CD4-positive, alpha-beta T cell treated with Interleukin-1 beta for 1 hour (primary cell): ENCODE data around the gene PUSL1.
A peak's percentile ranks its signal among the peaks of the same experiment; 100 is the strongest.

Experiments used
- DNase-seq, 2 donors: peaks; one replicate each; pipeline ENCODE4 v3.0.0-alpha.2; 2020 to 2022

Gene PUSL1

DNA sequence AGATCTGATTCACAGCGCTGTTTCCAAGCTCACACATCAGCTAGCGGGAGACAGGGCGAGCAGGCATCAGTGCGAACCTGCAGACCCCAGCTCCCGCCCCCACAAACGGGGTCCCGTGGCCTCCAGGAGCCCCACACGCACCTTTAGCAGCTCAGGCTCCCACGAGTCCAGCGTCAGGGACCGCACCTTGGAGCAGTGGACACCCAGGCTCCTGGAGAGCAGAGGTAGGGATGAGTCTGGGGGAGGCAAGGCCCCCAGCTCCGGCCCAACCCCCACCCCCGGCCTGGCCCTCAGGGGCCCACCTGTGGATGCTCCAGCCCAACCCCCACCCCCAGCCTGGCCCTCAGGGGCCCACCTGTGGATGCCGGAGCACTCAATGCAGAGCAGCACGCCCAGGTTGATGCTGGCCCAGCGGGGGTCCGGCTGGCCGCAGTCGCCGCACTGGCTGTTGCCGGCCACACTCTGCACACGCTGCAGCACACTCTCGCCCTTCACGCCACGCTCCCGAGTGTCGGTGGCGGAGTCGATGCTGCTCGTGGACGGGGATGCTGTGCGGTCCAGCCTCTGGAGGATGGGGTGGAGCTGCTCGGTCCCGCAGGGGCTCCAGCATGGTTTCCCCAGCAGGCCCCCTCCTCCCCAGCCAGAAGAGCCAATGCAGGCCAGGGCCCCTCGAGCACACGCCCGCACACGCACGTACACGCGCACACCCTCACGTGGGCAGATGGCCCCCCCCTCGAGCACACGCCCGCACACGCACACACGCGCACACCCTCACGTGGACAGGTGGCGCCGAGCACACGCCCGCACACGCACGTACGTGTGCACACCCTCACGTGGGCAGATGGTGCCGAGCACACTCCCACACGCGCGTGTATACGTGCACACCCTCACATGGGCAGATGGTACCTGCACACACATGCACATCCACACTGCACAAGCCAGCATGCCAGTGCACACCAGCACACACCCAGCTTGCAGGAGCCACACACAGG lies 12.0 kb upstream of the PUSL1 start:
- DNase-seq = no peak

DNA sequence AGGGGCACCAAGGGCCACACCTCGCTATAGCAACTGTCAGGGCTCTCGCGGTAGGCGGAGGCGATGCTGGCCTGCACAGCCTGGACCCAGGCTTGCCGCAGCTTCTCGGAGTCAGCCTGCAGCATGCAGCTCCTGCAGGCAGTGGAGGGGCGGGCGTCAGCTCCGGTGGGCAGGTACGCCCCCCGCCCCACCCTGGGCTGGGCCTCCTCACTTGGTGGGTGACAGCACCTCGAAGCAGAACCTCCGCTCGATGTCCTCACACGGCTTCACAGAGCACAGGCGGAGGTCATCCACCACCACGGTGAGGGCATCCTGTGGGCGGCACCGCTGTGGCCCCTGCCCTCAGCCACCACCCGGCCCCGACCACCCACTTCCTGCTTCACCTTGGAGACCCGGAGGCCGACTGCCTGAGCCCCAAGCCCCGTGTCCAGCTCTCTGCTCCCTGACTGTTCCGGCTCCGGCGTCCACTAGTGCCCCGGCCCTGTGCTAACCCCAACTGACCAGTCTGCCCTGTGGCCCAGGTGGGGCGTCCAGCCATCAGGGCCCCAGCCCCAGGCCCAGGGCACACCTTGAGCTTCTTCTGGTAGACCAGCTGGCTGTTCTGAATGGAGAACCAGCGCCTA lies 10.5 kb upstream of the PUSL1 start:
- no peak for DNase-seq

DNA sequence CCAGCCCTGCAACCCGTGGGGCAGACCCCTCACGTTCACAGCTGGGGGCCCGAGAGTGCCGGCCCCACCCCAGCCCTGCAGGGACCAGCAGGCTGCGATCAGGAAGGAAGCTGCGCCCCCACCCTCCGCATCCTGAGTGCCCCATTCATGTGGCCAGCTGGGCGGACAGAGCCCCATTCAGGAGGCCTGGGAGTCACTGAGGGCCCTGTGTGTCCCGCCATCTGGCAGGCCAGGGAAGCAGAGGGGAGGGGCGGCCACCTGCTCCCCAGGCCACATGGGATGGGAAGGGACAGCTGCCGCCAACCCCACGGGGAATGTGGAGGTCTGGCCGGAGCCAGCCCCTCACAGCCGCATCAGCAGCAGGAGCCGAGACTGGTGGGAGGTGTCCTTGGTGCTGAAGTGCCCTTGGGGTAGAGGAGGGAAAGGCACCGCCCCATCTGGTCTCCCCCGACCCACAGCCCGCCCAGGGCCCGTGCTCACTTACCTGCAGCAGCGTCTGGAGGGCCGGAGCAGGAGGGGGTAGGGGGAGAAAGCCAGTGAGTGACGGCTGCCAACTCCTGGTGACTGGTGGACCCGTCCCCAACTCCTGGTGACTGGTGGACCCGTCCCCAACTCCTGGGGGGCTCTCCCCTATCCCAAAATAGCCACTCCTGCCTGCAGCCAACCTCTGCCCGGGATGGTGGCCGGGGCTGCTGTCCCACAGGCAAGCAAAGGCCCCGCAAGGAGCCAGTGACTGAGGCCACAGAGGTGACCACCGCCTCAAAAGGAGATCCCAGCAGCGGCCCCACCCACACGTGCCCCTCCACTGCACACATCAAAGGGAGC lies 9.3 kb upstream of the PUSL1 start:
- DNase-seq = no peak

DNA sequence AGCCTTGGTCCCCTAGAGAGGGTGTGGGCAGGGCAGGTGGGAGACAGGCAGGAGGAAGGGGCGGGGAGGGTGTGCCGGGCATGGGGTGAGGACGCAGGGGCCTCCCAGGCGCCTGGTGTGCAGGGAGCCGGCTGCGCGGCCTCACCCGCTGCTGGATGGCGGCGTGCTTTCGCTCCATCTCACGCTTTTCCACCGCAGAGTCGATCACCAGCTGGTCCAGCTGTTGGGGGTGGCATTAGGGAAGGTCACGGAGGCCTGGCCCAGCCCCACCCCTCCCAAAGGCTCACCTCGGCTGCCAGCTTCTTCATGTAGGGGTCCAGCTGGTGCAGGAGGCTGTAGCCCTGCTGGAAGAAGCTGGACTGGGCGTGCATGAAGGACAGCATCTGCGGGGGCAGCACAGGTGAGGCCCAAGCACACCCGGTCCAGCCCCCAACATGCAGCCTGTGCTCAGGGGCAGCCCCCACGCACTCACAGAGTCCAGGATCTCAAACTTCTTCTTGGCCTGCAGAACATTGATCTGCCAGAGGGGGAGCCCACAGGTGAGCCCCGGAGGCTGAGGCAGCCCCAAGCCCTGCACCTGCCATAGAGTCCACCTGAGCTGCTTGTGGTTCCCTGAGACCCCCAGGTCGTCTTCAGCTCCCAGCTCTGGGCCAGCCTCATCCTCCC lies 8.6 kb upstream of the PUSL1 start:
- DNase-seq = peak in 1 of 2 donors; percentile 33

DNA sequence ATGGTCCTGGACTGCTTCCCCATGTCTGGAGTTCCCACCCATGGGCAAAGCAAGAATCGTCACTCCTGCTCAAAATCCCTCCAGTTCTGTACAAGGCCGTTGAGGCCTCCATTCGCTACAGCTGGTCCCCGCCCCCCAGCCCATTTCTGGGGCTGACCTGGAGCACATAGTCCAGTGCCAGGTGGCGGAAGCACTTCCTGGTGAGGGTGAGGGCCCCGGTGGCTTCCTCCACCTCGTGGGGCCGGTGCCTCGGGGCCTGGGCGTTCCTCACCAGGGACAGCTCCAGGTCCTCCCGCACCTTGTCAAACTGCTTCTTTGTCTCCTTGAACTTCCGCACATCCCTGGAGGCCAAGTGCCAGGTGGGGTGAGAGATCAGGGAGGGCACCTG lies 8.1 kb upstream of the PUSL1 start:
- DNase-seq = no peak

DNA sequence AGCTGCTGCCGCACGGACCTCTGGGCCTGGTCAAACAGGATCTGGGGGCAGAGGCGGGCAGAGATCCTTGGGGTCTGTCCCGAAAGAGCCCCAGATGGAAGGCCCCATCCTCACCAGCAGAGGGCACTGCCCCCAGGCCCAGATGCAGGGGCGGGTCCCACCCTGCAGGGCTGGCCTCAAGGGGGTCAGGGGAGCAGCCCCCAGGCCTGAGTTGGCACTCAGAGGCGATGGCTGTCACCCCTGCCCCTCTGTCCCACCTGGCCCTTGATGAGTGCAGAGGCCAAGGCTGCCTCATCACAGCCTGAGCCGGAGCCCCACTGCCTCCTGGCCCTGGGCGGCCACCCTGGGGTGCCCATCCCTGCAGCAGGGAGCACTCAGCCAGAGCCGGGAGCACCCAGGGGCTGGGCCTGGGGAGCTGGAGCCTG lies 6.4 kb upstream of the PUSL1 start:
- no peak for DNase-seq

DNA sequence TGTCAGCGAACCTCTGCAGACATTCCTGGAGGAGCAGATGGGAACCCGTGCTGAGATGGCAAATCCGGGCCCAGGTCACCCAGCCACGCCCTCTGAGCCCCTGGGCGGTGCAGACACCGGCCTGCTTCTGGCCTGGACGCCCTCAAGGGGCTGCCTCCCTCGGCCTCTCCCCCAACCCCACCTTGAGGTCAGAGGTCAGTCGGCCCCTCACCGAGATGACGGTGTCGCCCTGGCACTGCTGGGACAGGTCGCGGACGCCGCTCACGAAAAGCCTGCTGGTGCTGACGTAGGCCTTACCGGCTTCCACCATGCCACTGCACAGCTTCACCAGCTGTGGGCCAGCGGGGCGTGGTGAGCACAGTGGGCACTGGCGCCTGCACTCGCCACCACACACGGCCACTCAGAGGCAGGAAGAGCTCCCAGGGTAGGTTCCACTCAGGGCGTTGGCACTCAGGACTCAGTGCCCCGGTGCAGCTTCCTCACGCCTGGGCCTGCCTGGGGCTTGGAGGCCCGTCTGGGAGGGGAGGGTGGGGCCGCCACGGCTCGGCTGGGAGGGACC lies 5.4 kb upstream of the PUSL1 start:
- DNase-seq = no peak

DNA sequence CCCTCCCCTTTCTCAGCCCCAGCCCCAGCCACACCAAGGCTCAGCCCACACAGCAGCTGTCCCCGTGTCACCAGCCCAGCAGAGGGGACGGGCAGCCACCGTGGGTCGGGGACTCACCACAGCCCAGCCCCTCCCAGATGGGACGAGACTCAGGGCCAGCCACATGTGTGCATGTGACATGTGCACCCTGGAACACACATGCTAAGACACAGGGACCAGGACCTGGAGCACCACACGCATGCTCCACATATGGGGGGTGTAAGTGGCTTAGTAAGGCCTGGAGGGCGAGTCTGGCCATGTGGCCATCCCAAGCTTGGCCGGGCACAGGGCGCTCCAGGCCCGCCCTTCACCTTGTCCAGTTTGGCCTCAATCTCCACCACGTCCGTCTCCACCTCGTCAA lies 4.7 kb upstream of the PUSL1 start:
- no peak for DNase-seq

DNA sequence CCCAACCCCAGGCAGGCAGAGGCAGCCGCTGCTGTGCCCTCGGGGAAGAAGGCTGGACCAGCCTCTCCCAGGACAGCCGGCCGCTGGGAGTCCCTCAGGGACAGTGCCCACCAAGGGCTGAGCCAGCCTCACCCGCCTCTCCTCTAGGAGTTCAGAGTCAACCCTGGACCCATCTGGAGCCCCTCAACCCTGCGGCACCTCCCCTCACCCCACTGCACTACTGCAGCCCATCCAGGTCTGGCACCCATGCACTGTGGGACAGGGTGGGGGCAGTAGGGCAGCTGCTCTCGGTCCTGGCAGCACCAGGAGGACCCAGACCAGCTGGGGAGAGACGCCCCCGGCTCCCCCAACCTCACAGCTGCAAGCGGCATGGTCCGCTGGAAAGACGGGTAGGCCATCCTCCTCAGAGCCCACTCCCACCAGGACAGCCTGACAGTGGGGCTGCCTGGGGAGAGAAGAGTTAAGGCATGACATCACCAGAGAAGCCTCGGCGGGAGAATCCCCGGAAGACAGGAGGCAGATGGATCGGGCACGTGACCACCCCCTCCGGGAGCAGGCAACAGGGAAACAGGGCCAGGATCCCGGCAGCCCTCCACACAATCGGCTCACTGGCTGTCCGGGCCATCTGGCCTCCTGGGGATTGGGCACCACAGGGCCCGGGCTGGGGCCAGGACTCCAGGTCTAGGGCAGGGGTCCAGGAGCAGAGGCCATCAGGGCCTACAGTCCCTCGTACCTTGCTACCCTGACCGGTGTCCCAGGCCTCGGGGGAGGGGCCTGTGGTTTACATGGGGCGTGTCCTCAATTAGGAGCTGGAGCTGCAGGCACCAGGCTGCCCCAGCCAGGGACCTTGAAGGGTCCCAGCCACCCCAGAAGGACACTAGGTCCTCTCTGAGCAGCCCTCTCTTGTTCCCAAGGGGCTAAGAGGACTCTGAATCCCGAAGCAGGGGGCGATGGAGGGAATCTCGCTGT lies 3.8 kb upstream of the PUSL1 start:
- no peak for DNase-seq

DNA sequence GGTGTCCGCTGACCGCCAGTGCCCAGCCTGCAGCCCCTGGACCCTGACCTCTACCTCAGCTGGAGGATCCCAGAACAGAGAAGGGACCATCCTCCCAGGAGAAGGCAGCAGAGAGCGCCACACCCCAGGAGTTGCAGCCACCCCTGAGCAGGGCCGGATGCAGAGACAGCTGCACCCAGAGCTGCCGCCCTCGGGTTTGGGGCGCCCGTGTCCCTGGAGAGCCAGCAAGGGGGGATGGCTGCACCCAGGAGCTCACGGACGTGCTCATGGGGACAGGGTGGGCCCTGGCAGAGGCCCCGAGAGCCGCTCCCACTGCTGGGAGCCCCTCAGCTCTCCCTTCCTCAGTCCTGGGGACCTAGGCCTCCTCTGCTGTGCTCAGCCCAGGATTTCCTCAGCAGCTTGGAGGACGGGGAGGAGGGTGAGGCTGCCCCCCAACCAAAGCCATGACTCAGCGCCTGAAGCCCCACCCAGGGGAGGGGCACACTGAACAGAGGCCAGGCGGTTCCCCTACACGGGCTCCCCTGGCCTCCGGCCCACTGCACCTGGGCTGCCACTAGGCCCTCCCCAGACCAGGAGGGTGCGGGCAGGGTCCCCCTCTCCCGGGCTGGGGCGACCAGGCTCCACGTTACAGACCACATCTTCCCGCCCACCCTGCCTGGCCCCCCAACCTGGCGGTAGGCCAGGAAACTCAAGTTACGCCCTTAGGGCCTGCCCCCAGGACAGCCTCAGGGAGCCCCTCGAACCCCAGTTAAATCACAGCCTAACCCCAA lies 2.9 kb upstream of the PUSL1 start:
- peak; percentile 68 for DNase-seq

DNA sequence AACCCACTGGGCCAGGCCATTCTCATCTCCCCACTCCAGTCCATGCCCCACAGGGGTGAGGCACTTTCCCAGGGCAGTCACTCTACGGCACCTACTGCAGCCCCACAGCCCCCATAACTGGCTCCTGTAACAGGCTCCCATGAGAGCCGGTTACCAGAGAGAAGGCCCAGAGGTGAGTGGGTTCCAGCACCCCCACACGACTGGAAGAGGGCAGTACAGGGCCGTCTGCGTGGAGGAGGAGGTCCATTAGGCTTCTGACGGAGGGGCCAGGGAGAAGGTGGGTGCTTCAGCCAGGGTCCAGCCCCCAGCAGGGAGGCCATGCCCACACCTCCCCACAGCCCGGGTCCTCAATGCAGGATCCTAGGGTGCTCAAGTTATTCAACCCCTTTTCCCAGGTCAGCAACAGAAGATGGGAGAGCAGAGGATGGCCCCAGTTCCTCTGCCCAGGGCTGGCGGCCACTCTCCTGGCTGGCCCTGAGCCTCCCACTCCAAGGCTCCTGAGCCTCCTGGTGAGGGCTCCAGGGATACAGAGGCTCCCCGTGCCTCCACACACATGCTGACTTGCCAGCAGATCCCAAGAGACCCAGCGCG lies 2.2 kb upstream of the PUSL1 start:
- no peak for DNase-seq

DNA sequence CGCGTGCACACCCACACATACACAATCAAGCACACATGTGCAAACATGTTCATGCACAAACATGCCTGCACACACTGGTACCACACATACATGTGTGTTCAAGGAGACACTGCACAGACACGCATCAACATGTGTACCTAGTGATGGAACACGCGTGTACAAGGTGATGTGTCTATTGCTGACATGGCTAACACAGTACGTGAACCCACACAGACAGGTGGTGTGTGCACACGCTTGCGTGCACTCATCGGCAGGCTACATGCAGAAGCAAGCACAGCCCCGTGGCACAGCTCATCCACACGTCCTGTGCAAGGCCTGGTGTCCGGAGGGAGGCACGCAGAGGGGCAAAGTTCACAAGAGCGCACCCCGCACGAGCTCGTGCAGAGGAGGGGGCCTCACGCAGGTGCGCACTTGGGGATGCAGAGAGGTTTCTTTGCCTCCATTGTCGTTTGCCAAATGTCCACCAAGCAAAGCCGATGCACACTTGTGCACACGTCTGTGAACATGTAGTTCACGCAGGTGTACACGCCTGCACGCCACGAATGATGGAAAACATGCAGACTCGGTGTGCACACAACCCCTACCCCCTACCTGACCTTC lies 1.6 kb upstream of the PUSL1 start:
- no peak for DNase-seq

DNA sequence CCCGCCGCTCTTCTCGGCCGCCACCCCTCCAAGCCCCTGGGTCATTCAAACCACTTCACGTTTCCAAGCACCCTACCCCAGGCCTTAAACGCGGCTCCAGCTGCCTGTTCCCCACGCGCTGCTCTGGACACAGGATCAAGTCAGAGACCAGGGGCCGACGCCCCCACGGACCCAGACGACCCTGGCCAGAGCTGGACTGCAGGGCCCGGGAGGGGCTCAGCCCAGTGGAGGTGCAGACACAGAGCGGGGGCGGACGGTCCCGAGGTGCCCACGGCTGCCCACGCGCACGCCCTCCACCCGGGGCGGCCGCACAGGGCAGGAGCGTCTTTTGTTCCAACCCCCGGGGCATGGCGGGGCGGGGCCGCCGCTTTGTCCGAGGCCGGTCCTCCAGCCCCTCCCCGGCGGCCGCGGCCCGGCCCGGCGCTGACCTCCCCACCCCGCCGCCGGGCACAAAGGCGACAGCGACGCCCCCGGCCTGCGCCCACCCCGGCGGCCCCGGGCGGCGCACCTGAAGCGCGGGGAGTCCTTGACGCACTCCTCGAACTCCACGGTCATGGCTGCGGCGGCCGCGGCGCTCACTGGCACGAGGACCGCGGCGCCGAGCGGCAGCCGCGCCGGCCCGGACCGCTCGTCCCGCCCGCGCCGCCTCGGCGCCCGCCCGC lies 1.0 kb upstream of the PUSL1 start:
- DNase-seq = no peak

DNA sequence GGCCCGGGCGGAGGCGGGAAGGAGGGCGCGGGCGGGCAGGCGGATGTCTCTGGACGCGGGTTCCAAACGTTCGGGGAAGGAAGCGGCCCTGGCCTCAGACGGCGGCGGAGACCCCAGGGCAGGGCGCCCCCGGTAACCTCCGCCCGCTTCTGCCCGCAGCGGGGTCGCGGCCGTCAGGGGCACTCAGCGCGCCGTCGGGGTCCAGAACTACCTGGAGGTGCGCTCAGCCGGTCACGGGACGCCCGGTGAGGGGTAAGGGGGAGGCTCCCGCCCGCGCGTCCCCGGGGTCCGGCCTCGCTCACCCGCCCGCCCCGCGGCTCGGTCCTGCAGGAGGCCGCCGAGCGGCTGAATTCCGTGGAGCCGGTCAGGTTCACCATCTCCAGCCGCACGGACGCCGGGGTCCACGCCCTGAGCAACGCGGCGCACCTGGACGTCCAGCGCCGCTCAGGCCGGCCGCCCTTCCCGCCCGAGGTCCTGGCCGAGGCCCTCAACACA lies 406 bp downstream of the PUSL1 start:
- no peak for DNase-seq

DNA sequence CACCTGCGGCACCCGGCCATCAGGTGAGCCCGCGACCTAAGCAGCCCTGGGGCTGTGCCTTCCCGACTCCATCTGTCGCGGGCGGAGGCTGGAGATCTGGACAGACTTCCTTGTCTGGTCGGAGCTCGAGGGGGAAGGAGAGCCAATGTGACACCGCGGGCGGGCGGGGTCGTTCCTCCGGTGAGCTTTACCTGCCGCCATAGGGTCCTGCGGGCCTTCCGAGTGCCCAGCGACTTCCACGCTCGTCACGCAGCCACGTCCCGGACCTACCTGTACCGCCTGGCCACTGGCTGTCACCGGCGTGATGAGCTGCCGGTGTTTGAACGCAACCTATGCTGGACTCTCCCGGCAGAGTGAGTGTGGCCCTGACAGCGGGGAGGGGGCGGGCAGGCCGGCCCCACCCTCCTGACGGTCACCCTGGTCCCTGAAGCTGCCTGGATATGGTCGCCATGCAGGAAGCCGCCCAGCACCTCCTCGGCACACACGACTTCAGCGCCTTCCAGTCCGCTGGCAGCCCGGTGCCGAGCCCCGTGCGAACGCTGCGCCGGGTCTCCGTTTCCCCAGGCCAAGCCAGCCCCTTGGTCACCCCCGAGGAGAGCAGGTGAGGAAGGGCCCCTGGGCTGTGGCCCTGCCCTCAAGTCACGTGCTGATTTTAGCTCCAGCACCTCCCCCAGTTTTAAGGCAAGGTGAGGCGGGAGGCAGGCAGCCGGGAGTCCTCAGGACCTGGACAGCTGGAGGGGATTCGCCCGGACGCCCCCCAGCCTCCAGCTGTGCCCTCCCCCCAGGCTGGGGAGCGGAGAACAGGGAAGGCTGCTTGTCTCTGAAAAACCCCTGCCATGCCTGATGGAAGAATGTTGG lies 1.1 kb downstream of the PUSL1 start:
- DNase-seq = no peak

DNA sequence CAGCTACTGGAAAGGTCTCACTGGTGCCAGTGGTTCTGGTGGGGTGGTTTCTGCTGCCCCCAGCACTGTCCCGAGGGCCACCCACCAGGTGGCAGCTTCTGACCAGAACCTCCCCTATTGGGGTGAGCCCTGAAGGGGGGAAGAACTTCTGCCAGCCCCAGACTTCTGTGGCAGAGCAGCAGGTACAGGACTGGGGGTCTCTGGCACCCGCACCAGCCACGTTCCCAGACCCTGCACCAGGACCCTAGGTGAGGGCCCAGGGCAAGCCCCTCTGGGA lies 1.6 kb downstream of the PUSL1 start:
- no peak for DNase-seq

DNA sequence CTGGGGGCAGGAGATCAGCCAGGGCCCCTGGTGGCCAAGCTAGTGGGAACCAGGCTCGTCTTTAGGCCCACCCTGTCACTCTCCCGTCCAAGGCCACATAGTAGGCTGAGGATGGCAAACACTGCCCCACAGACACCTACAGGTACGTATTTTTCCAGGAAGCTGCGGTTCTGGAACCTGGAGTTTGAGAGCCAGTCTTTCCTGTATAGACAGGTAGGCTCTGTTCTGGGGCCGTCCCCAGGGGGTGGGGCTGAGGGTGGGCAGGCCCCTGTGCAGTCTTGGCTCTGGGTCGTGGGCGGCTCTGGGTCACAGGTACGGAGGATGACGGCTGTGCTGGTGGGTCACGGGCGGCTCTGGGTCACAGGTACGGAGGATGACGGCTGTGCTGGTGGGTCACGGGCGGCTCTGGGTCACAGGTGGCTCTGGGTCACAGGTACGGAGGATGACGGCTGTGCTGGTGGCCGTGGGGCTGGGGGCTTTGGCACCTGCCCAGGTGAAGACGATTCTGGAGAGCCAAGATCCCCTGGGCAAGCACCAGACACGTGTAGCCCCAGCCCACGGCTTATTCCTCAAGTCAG lies 2.2 kb downstream of the PUSL1 start:
- DNase-seq = no peak
